ENCODE data around the gene RMI2.

Gene RMI2

DNA sequence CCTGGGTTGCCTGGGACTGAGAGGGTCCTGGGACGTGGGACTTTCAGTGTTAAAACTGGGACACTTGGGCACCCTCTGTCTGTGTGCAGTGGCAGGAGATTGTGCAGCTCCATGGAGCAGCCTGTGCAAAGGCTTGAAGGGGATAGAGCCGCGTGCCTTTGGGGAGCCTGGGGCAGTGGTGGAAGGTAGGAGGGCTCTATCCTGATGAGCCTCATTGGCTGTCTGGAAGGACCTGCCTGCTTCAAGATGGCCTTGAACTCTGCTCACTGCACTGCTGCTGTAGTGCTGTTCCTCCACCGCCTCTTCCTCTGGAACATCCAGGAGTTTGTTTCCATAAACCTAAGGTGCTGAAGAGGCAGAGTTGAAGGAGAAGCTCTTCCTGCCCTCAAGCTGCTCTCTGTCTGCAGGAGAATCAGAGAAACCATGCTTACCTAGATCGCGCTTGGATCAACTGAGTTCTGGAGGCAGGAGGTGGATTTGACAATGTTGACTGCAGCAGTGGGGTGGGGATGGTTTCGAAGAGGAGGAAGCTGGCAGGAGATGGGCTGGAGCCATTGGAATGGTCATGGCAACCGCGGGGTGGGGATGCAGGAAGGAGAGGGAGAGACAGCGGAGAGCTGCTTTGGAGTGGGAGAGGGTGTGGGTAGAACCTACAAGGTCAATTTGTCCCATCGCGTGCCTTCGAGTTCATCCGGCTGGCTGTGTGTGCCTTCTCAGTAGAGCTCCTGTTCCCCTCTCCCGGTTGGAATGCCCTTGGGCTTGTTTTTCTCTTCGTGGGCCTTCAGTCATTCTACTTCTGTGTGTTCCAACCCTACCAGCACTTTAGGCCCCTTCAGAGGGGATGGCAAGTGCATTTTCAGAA lies 3.7 kb downstream of the RMI2 start:
- TF ChIP-seq, protein P1, sequence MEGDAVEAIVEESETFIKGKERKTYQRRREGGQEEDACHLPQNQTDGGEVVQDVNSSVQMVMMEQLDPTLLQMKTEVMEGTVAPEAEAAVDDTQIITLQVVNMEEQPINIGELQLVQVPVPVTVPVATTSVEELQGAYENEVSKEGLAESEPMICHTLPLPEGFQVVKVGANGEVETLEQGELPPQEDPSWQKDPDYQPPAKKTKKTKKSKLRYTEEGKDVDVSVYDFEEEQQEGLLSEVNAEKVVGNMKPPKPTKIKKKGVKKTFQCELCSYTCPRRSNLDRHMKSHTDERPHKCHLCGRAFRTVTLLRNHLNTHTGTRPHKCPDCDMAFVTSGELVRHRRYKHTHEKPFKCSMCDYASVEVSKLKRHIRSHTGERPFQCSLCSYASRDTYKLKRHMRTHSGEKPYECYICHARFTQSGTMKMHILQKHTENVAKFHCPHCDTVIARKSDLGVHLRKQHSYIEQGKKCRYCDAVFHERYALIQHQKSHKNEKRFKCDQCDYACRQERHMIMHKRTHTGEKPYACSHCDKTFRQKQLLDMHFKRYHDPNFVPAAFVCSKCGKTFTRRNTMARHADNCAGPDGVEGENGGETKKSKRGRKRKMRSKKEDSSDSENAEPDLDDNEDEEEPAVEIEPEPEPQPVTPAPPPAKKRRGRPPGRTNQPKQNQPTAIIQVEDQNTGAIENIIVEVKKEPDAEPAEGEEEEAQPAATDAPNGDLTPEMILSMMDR (IDR thresholded peaks at IDR 0.05) = no peak

DNA sequence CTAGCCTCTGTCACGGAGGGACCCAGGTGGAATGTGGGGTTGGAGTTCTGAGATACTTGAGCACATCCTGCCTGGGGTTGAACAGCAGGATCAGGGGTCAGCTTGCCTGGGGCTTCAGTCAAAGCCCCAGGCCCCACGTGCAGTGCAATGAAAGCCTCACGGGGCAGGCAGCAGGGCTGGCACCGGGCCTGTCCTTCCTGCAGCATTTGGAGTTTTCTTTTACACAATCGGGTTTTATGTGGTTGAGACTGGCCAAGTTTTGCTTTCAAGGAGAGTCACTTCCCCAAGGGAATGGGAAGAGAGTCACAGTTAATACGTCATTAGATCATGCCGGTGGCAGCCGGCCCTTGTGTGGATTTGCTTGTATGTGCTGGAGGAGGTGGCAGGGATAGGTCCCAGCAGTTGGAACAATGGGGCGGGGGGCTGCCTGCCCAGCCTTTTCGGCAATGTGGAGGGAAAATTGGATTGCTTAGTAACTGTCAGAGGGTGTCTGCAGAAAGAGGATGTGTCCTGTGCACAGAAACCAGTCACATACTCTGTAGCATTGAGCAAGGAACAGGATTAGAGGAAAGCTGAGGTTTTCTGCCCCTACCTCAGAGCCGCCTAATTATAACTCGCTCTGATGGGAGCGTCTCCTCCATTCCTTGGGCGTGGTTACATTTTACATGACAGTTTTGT lies 4.5 kb downstream of the RMI2 start:
- TF ChIP-seq, protein P1 (IDR thresholded peaks at IDR 0.05) = no peak

DNA sequence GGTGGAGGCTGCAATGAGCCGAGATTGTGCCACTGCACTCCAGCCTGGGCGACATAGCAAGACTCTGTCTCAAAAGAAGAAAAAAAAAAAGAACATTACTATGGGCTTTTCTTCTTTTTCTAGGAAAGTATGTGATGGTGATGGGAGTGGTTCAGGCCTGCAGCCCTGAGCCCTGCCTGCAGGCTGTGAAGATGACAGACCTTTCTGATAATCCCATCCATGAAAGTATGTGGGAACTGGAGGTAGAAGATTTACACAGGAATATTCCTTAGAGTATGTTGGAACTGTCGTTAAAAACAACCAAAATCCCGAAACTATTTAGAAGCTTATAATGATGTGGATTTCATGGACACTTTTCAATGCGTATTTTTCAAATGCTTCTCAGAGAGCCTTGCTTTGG lies 5.3 kb downstream of the RMI2 start:
- TF ChIP-seq, protein P1 (IDR thresholded peaks at IDR 0.05) = no peak

- TF ChIP-seq, protein P1 (IDR thresholded peaks at IDR 0.05) = no peak
These were observed 5.7 kb downstream of the RMI2 start for GRCh38 chr16:11350921-11351335.

- TF ChIP-seq, protein P1 (IDR thresholded peaks at IDR 0.05) = no peak
These were observed 7.9 kb downstream of the RMI2 start for GRCh38 chr16:11353158-11353557.

- TF ChIP-seq, protein P1 (IDR thresholded peaks at IDR 0.05) = no peak
These were observed 9.1 kb downstream of the RMI2 start for GRCh38 chr16:11354407-11354732.

DNA sequence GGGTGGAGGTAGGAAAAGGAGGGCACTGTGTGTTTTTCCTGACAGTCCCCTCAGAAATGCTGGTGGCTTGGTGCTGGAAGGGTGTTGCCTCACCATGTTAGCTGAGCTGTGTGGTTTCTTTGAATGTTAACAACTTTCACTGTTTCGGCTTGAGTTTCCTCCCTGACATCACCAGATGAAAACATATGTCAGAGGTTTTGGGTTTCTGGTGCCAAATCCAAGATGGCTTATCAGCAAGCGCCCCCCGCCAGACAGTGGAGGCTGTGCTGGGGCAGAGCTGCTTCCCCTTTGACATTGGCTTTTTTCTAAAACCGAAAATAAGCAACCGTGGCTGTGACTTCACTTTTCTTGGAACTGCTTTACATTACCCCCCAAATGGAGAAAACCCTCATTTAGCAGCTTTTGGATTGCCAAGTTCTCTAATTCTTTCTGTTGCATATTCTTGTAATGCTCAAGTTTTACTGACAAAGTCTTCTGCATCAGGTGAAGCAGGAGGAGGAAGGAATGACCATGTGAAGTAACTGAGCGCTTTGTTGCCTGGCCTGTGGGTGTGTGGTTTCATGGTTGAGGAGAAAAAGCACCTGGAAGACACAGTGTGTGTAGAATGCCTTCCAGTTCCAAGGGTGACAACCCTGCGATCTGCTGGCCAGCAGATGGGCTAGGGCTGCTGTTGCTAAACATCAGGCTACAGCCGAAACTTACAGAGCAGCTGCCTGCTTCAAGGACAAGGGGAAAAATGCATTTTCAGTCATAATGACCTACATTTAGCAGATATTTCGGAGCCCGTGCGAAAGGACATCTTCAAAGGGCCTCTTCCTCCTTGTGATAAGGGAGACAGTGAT lies 9.7 kb downstream of the RMI2 start:
- TF ChIP-seq, protein P1 (IDR thresholded peaks at IDR 0.05) = no peak

Data from LNCAP (cell line).